Activated CD8-positive, alpha-beta T cell treated with anti-CD3 and anti-CD28 coated beads for 36 hours (primary cell): Measurements from ENCODE around the gene SKIC8. TPM values are rescaled to one million over a fixed set of nuclear protein-coding genes. Genes with fewer than 3 reads are reported as not detected.

Source experiments
- ATAC-seq: fragments of 200-7000 bp; cut with Tn5 transposase; one replicate; pipeline ENCODE4 v1.10.0; 2021; ENCODE audit warnings: mild to moderate bottlenecking, moderate library complexity
- CTCF ChIA-PET: fragments of 350-600 bp; sonication (Branson Sonifier 250); formaldehyde crosslinking; loops from one replicate; lab custom pipeline; 2021; ENCODE audit warnings: antibody characterized with exemption; lab: Charles Lee
- POLR2A ChIA-PET: fragments of 350-600 bp; sonication (Branson Sonifier 250); formaldehyde crosslinking; loops from one replicate; lab custom pipeline; 2021; ENCODE audit warnings: antibody characterized with exemption; lab: Charles Lee
- DNase-seq: peaks from one replicate; pipeline ENCODE4 v3.0.0-alpha.2; 2020
- H3K27ac Mint-ChIP-seq: one replicate; pipeline ENCODE4 v1.8.0; 2021; ENCODE audit warnings: mild to moderate bottlenecking, mixed read lengths
- H3K27me3 Mint-ChIP-seq: one replicate; pipeline ENCODE4 v1.8.0; 2021; ENCODE audit warnings: mixed read lengths
- H3K36me3 Mint-ChIP-seq: one replicate; pipeline ENCODE4 v1.8.0; 2021; ENCODE audit warnings: low read depth, mixed read lengths
- H3K4me1 Mint-ChIP-seq: one replicate; pipeline ENCODE4 v1.8.0; 2021; ENCODE audit warnings: low read depth, mixed read lengths
- H3K4me3 Mint-ChIP-seq: one replicate; pipeline ENCODE4 v1.8.0; 2021; ENCODE audit warnings: mild to moderate bottlenecking, moderate library complexity, mixed read lengths
- H3K9me3 Mint-ChIP-seq: one replicate; pipeline ENCODE4 v1.8.0; 2021; ENCODE audit warnings: mixed read lengths
- CTCF ChIP-seq: fragments of 200-600 bp; IDR thresholded peaks from one replicate; pipeline ENCODE4 v1.8.0; 2022; ENCODE audit warnings: antibody characterized with exemption, mild to moderate bottlenecking
- intact Hi-C: fragments of 100-400 bp; cut with micrococcal nuclease; formaldehyde crosslinking; loops from one replicate; pipeline ENCODE4 v1.10.0; 2022
- total RNA-seq, 2 experiments: library from RNA; stranded (reverse); gene quantifications; one replicate each; pipeline ENCODE4 v1.2.3, GENCODE V29; 2021

Gene SKIC8
- total RNA-seq, 2 experiments from 2014 or later = 63.0 to 64.5 TPM

- ChIA-PET CTCF (no interaction called here), POLR2A (no interaction called here)
- Mint-ChIP-seq H3K4me3 (no peak overlapping the region), H3K27me3 (peaks cover 5% of the 10 kb centered on the region), H3K27ac (no peak overlapping the region), H3K9me3 (no peaks in the 10 kb centered on the region), H3K4me1 (peaks cover 14% of the 10 kb centered on the region), H3K36me3 (no peaks in the 10 kb centered on the region)
- ATAC-seq (no peak), DNase-seq (no peak)
- intact Hi-C loops = no loop called here
- no peak for TF ChIP-seq CTCF
Measured at GRCh38 chr15:78233496-78233895, 65.9 kb downstream of the SKIC8 start.

Other genes starting within 250 kb of the SKIC8 start
- 10 to 100 TPM; 62.9 to 65.7 TPM for gene TBC1D2B, start 221.9 kb downstream of the SKIC8 start, total RNA-seq
- not detected for gene SH2D7, start 207.0 kb downstream of the SKIC8 start, total RNA-seq
- gene CIB2, start 168.2 kb downstream of the SKIC8 start, total RNA-seq = 1 to 10 TPM; 1.6 TPM
- 100 to 1,000 TPM; 106 to 110 TPM for gene IDH3A, start 150.2 kb downstream of the SKIC8 start, total RNA-seq
- gene ACSBG1, start 65.0 kb downstream of the SKIC8 start, total RNA-seq = under 1 TPM in 1 of 2 experiments, not detected in 1; 0.18 TPM
- gene DNAJA4, start 35.0 kb downstream of the SKIC8 start, total RNA-seq = 10 to 100 TPM; 38.1 to 38.8 TPM
- gene CRABP1, start 40.7 kb upstream of the SKIC8 start, total RNA-seq = under 1 TPM in 1 of 2 experiments, not detected in 1; 0.36 TPM
- gene IREB2, start 138.6 kb upstream of the SKIC8 start, total RNA-seq = 10 to 100 TPM; 68.2 to 78.7 TPM
- gene HYKK, start 208.0 kb upstream of the SKIC8 start, total RNA-seq = 1 to 10 TPM; 1.6 to 2.2 TPM
- gene PSMA4, start 240.8 kb upstream of the SKIC8 start, total RNA-seq = 100 to 1,000 TPM; 256 to 257 TPM